Panc1 (cell line): ENCODE results near the gene ERLEC1. TPM values are rescaled to one million over a fixed set of nuclear protein-coding genes. Genes with fewer than 3 reads are reported as not detected.

Source experiments
- ATAC-seq: fragments of 200-7000 bp; cut with Tn5 transposase; 2 replicates; pipeline ENCODE4 v1.9.1; 2020; ENCODE audit warnings: mild to moderate bottlenecking, moderate library complexity
- BruUV-seq: library from RNA; stranded (reverse); fragments of 400-500 nt; replicated peaks from 2 replicates; lab custom pipeline; 2021; lab: Mats Ljungman, UMichigan
- CTCF ChIA-PET: fragments of 300-600 bp; sonication (Branson Sonifier 250); formaldehyde crosslinking; loops from one replicate; lab custom pipeline; 2022; ENCODE audit warnings: antibody characterized with exemption; lab: Charles Lee
- POLR2A ChIA-PET: fragments of 300-600 bp; sonication (Branson Sonifier 250); formaldehyde crosslinking; loops from one replicate; lab custom pipeline; 2022; ENCODE audit warnings: antibody characterized with exemption; lab: Charles Lee
- DNase-seq: peaks from one replicate; pipeline ENCODE4 v3.0.0-alpha.2; 2010; ENCODE audit warnings: low read depth, low spot score
- H3K27ac ChIP-seq: 2 replicates; pipeline ENCODE4 v1.5.1; 2011; ENCODE audit warnings: mild to moderate bottlenecking, low read length, inconsistent platforms
- H3K27me3 ChIP-seq: fragments of 200-500 bp; sonication (Bioruptor generic); 2 replicates; pipeline ENCODE4 v1.6.0; 2014; ENCODE audit warnings: low read length, inconsistent platforms; ENCODE audit not compliant: control insufficient read depth, insufficient read depth
- H3K36me3 ChIP-seq: fragments of 200-500 bp; sonication (Bioruptor generic); 2 replicates; pipeline ENCODE4 v1.5.1; 2014; ENCODE audit warnings: inconsistent platforms, mild to moderate bottlenecking, low read length, moderate library complexity; ENCODE audit not compliant: control insufficient read depth, insufficient read depth
- H3K4me1 ChIP-seq: 2 replicates; pipeline ENCODE4 v1.5.1; 2011; ENCODE audit warnings: inconsistent platforms, mild to moderate bottlenecking, low read length, moderate library complexity; ENCODE audit not compliant: control insufficient read depth, insufficient read depth
- H3K4me3 ChIP-seq, 2 experiments: 2 replicates each; pipeline ENCODE4 v1.5.1; 2011 to 2012; ENCODE audit warnings: low read depth in 2 of 2, low read length in 2 of 2, mild to moderate bottlenecking in 2 of 2, inconsistent platforms in 1 of 2, moderate library complexity in 1 of 2
- H3K9me3 ChIP-seq: fragments of 200-500 bp; sonication (Bioruptor generic); 2 replicates; pipeline ENCODE4 v1.5.1; 2014; ENCODE audit warnings: low read depth, mild to moderate bottlenecking, inconsistent platforms, low read length, moderate library complexity; ENCODE audit not compliant: control insufficient read depth, insufficient read depth
- CTCF ChIP-seq: fragments of 450-650 bp; IDR thresholded peaks from 2 replicates; pipeline ENCODE4 v1.5.1; 2017; ENCODE audit warnings: mild to moderate bottlenecking
- POLR2AphosphoS5 ChIP-seq: IDR thresholded peaks from 2 replicates; pipeline ENCODE4 v1.6.1; 2012; ENCODE audit warnings: mild to moderate bottlenecking, low read depth, low read length, moderate library complexity
- SIN3A ChIP-seq: IDR thresholded peaks from 2 replicates; pipeline ENCODE4 v1.6.1; 2012; ENCODE audit warnings: low read depth, mild to moderate bottlenecking, low read length, moderate library complexity, borderline replicate concordance; ENCODE audit not compliant: insufficient read depth
- TCF7L2 ChIP-seq: IDR thresholded peaks from 2 replicates; pipeline ENCODE4 v1.6.1; 2011; ENCODE audit warnings: mild to moderate bottlenecking, low read depth, low read length, inconsistent platforms
- in situ Hi-C: cut with HindIII; loops from 2 replicates; pipeline ENCODE4 v1.10.0; 2016; ENCODE audit warnings: low sequenced_read_pairs, low pct_unique_long_range_greater_than_20kb
- intact Hi-C: fragments of 100-400 bp; cut with micrococcal nuclease; formaldehyde crosslinking; loops from one replicate; pipeline ENCODE4 v1.10.0; 2022; ENCODE audit not compliant: unreplicated experiment
- total RNA-seq: library from RNA; stranded (reverse); gene quantifications from one replicate; pipeline ENCODE4 v1.2.1, GENCODE V29; 2021; ENCODE audit not compliant: unreplicated experiment
- TF ChIP-seq, protein P1 (sequence below), 2 experiments: IDR thresholded peaks; 2 replicates each; pipeline ENCODE4 v1.6.1; 2011 to 2012; ENCODE audit warnings: low read depth in 2 of 2, control low read depth in 1 of 2, low read length in 1 of 2, mild to moderate bottlenecking in 1 of 2, moderate library complexity in 1 of 2; ENCODE audit not compliant: insufficient read depth in 1 of 2

ERLEC1 gene
- total RNA-seq, 1 experiment from 2014 or later, result 43.9 TPM

- ChIA-PET CTCF (no interaction called here), POLR2A (no interaction called here)
- Histone ChIP-seq H3K27ac (no peak overlapping the region), H3K27me3 (no peaks in the 10 kb centered on the region), H3K9me3 (no peaks in the 10 kb centered on the region), H3K36me3 (no peaks in the 10 kb centered on the region), H3K4me3 (no peak overlapping the region), H3K4me1 (no peaks in the 10 kb centered on the region)
- DNase-seq (no peak), ATAC-seq (no peak)
- intact Hi-C loops, result no loop called here
- no peak for TF ChIP-seq CTCF
- TF ChIP-seq TCF7L2, result no peak
- TF ChIP-seq POLR2AphosphoS5, result no peak
- TF ChIP-seq, protein P1, sequence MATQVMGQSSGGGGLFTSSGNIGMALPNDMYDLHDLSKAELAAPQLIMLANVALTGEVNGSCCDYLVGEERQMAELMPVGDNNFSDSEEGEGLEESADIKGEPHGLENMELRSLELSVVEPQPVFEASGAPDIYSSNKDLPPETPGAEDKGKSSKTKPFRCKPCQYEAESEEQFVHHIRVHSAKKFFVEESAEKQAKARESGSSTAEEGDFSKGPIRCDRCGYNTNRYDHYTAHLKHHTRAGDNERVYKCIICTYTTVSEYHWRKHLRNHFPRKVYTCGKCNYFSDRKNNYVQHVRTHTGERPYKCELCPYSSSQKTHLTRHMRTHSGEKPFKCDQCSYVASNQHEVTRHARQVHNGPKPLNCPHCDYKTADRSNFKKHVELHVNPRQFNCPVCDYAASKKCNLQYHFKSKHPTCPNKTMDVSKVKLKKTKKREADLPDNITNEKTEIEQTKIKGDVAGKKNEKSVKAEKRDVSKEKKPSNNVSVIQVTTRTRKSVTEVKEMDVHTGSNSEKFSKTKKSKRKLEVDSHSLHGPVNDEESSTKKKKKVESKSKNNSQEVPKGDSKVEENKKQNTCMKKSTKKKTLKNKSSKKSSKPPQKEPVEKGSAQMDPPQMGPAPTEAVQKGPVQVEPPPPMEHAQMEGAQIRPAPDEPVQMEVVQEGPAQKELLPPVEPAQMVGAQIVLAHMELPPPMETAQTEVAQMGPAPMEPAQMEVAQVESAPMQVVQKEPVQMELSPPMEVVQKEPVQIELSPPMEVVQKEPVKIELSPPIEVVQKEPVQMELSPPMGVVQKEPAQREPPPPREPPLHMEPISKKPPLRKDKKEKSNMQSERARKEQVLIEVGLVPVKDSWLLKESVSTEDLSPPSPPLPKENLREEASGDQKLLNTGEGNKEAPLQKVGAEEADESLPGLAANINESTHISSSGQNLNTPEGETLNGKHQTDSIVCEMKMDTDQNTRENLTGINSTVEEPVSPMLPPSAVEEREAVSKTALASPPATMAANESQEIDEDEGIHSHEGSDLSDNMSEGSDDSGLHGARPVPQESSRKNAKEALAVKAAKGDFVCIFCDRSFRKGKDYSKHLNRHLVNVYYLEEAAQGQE (IDR thresholded peaks at IDR 0.05; ENCODE audit: insufficient read depth in 1 of 2, low read depth in 2 of 2, low read length in 1 of 2), result no peak
- TF ChIP-seq SIN3A, result no peak
- BruUV-seq, result no TSS peak
- in situ Hi-C loops, result no loop called here
Measured at GRCh38 chr2:53751728-53752127, 35.1 kb upstream of the ERLEC1 start.

DNA sequence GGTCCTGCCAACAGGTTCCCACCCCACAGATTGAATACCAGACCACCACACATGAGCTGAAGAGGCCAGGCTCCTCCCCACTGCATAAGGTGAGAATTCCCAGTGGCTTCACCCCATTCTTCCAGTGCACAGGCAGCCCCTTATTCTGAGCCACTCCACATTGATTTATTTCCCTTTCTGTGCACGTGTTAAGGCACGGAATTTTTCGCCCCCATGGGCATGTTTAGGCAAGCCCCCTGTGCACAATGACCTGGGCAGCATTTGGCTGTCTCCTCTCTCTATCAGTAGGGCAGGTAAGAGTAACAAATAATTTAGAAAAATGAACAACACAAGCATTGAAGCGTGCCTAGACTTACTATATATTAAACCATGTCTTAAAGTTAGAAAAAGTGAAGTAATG lies 34.5 kb upstream of the ERLEC1 start:
- BruUV-seq, result no TSS peak
- CTCF ChIA-PET, result no interaction called here
- DNase-seq, result no peak
- no peaks in the 10 kb centered on the region for H3K27me3 ChIP-seq
- in situ Hi-C loops (no loop called here), intact Hi-C loops (no loop called here)
- no peaks in the 10 kb centered on the region for H3K9me3 ChIP-seq
- no peak overlapping the region for H3K27ac ChIP-seq
- no peak overlapping the region for H3K4me3 ChIP-seq
- H3K4me1 ChIP-seq, result no peaks in the 10 kb centered on the region
- no peaks in the 10 kb centered on the region for H3K36me3 ChIP-seq
- TF ChIP-seq TCF7L2 (no peak), SIN3A (no peak), CTCF (no peak), POLR2AphosphoS5 (no peak)
- TF ChIP-seq, protein P1 (IDR thresholded peaks at IDR 0.05; ENCODE audit: insufficient read depth in 1 of 2, low read depth in 2 of 2, low read length in 1 of 2), result no peak
- ATAC-seq, result no peak
- POLR2A ChIA-PET, result no interaction called here
